Kasumi-1 (cell line): ENCODE data around the gene ITGB1BP2.
"Not testable (repeated sequence)": the region's sequence is repeated elsewhere in the genome, so short reads cannot be mapped to it uniquely, and the experiment has no call there.

Experiments
- DNase-seq, 2 experiments: peaks; one replicate each; lab custom pipeline; 2025; lab: John Stamatoyannopoulos, UW

Gene ITGB1BP2

GRCh38 chrX:71301195-71301924 is at the start of gene ITGB1BP2:
ITGB1BP2 (plus strand) TSS chrX:71301750; CDS start chrX:71301807, 57 bp downstream.
- DNase-seq, result peak; percentile 38 to 47

GRCh38 chrX:71252221-71252620 is 49.3 kb upstream of the ITGB1BP2 start:
- DNase-seq, result no peak

DNA sequence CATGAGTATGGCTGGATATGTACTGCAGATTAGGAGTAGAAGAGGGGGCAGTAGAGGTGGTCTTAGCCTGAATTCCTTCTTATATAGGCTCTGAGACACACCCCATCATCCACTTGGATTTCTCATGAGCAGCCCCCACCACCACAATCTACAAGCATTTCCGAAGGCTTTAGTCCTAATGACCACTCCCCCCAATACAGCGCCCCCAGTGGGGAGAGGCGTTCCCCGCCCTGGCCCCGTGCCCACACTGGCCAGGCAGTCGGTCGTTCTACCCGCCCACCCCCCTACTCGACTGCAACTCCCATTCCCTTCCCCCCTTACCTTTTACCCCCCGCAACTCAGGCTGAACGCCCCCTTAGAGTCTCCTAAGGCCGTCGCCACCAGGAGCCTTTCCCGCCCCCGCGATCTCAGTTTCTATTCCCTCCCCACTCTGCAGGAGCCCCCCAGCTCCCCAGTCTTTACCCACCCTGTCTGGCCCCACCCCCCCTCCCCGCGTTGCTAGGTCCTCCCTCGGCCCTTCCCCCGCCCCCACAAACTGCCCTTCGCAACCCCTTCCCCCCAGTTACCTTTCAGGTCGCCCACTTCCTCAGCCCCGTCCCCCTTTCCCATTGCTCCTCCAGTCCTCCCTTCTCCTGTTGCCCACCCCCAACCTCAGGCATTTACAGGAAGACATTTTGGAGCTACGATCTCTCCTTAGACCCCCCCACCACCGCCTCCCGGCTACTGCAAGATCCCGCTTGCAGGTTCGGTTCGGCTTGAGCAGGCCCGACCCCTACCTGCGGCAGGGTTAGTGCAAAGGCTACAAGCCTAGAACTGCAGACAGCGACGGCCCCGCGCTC is 48.1 kb upstream of the ITGB1BP2 start:
- peak; percentile 20 to 25 for DNase-seq

GRCh38 chrX:71254092-71254963 is 47.2 kb upstream of the ITGB1BP2 start, which contains the start of gene ZMYM3:
ZMYM3 (minus strand) TSS chrX:71254140; CDS start chrX:71253255, 885 bp downstream.
- DNase-seq, result peak; percentile 63 to 71

- DNase-seq, result no peak
Measured at GRCh38 chrX:71256051-71256450, 45.5 kb upstream of the ITGB1BP2 start.

DNA sequence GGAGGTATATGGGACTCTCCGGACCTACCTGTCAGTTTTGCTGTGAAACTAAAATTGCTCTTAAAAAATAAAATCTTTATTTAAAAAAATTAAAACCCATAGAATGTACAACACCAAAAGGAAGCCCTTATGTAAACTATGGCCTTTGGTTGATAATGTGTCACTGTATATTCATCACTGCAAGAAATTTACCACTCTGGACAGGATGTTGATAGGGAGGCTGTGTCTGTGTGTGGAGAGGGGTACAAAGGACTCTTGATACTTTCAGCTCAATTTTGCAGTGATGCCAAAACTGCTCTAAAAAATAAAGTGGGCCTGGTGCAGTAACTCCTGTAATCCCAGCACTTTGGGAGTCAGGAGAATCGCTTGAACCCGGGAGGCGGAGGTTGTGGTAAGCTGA is 44.7 kb upstream of the ITGB1BP2 start:
- no peak for DNase-seq

GRCh38 chrX:71268624-71269023 is 32.9 kb upstream of the ITGB1BP2 start:
- DNase-seq, result not testable (repeated sequence)

- DNase-seq, result no peak
Measured at GRCh38 chrX:71269801-71270395, 31.7 kb upstream of the ITGB1BP2 start.

GRCh38 chrX:71272313-71272712 is 29.2 kb upstream of the ITGB1BP2 start:
- not testable (repeated sequence) for DNase-seq

GRCh38 chrX:71281300-71281699 is 20.2 kb upstream of the ITGB1BP2 start:
- not testable (repeated sequence) for DNase-seq

- DNase-seq, result no peak
Measured at GRCh38 chrX:71282514-71283402, 18.8 kb upstream of the ITGB1BP2 start.

DNA sequence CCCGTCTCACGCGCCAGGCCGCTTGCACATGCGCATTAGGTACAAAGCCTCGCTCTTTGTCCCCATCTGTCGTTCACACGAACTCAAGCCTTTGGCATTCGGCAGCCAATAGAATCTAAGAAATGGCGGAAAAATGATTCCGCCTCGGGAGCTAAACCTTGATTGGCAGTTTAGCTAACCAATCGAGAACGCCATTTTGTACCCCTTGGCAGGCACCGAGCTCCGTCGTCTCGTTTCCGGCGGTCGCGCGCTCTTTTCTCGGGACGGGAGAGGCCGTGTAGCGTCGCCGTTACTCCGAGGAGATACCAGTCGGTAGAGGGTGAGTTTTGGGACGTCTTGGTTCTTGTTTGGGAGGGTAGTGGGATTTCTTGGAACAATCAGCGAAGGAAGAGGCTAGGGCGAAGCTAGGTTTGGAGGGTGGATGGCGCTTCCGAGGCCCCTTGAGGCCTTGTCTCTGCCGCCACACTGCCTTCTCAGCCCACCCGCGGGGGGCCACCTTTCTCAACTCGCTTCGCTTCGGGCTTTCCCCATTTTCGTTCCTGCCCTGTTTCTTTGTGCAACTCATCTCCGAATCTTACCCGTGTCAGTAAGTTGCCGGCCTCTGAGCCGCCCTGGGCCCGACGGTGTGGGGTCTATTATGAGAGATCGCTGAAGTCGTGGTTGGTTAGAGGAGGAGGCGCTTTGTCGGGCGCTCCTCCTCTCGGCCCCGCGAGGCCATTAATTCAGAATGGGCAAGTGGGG is 18.0 kb upstream of the ITGB1BP2 start, which contains the start of gene NONO:
NONO (plus strand) TSS at position 233 of the 741 bp plus-strand sequence. CDS start 7,003 bp downstream, outside the sequence.
- DNase-seq, result peak; percentile 92 to 94

- DNase-seq, result no peak
Measured at GRCh38 chrX:71285929-71286328, 15.6 kb upstream of the ITGB1BP2 start.

DNA sequence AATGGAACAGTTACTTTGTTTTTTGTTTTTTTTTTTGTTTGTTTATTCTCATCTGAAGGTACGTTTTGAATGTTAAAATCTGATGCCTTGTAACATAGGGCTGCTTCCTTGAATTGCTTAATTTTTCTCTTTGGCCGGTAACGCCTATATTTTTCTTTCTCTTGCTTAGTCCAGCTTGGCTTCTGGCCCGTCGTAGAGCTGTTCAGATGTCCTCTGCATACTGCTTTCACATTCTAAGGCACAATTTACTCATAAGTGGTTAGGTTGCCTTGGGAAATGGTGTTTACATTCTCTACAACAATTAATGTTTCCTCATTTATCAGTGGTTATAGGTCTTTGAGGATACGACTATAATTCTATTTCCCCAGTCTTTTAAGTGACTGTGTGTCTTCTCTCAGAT is 10.2 kb upstream of the ITGB1BP2 start:
- no peak for DNase-seq

DNA sequence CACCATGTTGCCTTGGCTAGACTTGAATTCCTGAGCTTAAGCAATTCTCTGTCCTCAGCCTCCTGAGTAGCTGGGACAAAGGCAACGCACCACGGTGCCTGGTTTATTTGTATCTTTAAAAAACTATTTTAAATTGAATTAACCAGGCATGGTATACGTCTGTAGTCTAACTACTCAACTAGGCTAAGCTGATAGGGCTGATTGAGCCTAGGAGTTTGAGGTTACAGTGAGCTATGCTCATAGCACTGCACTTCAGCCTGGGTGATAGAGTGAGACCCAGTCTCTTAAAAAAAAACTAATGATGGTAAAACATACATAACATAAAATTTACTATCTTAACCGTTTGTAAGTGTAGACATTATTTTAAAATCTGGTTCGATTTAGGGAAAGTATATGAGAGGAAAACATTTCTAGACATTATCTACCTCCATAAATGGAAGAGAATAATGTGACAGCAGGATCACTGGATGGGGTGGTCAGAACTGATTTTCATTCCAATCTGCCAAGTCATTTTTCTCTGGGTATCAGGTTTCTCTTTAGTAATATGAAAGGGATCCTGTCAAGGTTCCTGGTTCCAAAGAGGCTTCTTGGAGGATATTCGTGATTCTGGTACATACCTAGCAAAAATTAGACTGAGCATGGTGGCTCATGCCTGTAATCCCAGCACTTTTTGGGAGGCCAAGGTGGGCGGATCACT is 8.7 kb upstream of the ITGB1BP2 start:
- no peak for DNase-seq

DNA sequence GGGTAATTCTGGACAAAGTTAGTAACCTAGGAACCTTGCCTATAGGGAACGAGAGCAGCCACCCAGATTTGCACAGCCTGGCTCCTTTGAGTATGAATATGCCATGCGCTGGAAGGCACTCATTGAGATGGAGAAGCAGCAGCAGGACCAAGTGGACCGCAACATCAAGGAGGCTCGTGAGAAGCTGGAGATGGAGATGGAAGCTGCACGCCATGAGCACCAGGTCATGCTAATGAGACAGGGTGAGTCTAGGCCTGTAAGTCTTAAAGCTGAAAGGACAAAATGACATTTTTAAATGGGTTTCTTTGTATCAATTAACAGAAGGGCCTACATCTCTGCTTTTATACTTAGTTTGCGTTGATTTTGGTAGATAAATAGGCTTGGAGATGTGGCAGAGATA is 4.7 kb upstream of the ITGB1BP2 start:
- no peak for DNase-seq

GRCh38 chrX:71298119-71298518 is 3.4 kb upstream of the ITGB1BP2 start:
- DNase-seq, result no peak

DNA sequence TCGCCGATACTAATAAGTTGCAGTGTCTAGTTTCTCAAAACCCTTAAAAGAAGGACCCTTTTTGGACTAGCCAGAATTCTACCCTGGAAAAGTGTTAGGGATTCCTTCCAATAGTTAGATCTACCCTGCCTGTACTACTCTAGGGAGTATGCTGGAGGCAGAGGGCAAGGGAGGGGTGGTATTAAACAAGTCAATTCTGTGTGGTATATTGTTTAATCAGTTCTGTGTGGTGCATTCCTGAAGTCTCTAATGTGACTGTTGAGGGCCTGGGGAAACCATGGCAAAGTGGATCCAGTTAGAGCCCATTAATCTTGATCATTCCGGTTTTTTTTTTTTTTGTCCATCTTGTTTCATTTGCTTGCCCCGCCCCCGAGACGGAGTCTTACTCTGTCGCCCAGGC is 1.5 kb upstream of the ITGB1BP2 start:
- DNase-seq, result not testable (repeated sequence)

DNA sequence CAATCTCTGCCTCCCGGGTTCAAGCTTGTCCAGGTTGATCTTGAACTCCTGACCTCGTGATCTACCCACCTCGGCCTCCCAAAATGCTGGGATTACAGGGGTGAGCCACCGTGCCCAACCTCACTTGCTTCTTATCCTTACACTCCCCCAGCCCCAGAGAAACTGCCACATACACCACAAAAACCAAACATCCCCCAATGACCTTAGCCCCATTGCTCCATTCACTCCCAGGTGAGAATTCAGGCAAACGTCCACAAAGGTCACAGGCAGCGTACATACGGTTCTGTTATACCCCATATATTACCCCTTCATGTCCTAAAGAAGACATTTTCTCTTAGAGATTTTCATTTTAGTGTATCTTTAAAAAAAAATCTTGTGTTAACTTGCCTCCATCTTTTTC is 1.1 kb upstream of the ITGB1BP2 start:
- DNase-seq, result not testable (repeated sequence)
